Muscle of back (tissue), 11 donors: ENCODE data around the gene MFGE8. TPM values are rescaled to one million over a fixed set of nuclear protein-coding genes. Genes with fewer than 3 reads are reported as not detected.
A peak's percentile ranks its signal among the peaks of the same experiment; 100 is the strongest.
"Not testable (repeated sequence)": the region's sequence is repeated elsewhere in the genome, so short reads cannot be mapped to it uniquely, and the experiment has no call there.

Experiments
- DNase-seq, 3 donors: peaks; one replicate each; pipeline versions ENCODE4 v3.0.0 to v3.0.0-alpha.2; 2013
- polyA plus RNA-seq, 10 donors: library from polyadenylated mRNA; unstranded; fragments of 120-200 nt; gene quantifications; one replicate each; pipeline ENCODE4 v1.2.1, GENCODE V29; 2013; ENCODE audit not compliant: insufficient read length in 10 of 10

Gene MFGE8
- polyA plus RNA-seq, 10 donors = 105 to 177 (median 118) TPM

GRCh38 chr15:88925648-88926047 lies 12.5 kb upstream of the MFGE8 start:
- DNase-seq = not testable (repeated sequence)

- DNase-seq = not testable (repeated sequence)
Observed at GRCh38 chr15:88920892-88921435, 7.8 kb upstream of the MFGE8 start.

GRCh38 chr15:88920186-88920891 lies 7.2 kb upstream of the MFGE8 start:
- no peak for DNase-seq

- DNase-seq = peak in 1 of 3 donors; percentile 93
Observed at GRCh38 chr15:88918738-88919137, 5.6 kb upstream of the MFGE8 start.

- DNase-seq = no peak
Observed at GRCh38 chr15:88917760-88918159, 4.6 kb upstream of the MFGE8 start.

GRCh38 chr15:88915354-88915753 lies 2.2 kb upstream of the MFGE8 start:
- no peak for DNase-seq

GRCh38 chr15:88913850-88914169 lies 631 bp upstream of the MFGE8 start:
- no peak for DNase-seq

- DNase-seq = peak in 2 of 3 donors; percentile 50 to 81
Observed at GRCh38 chr15:88912500-88912921, 668 bp downstream of the MFGE8 start.

DNA sequence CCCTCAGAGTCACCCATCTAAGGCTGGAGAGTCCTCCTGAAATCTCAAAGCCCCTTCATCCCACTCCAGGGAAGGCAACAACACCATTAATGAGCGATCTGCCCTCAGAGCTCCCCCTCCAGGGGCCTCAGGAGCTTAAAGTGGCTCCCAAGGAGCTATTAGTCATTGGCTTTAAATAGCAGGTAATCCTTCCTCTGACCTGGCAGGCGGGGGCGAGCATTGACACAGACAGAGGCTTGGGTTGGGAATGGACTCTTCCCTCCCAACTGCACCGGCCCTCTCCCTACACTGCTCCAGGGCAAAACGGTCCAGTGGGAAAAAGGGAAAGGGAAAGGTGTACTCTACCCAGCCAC lies 1.4 kb downstream of the MFGE8 start:
- DNase-seq = peak in 1 of 3 donors; percentile 42

DNA sequence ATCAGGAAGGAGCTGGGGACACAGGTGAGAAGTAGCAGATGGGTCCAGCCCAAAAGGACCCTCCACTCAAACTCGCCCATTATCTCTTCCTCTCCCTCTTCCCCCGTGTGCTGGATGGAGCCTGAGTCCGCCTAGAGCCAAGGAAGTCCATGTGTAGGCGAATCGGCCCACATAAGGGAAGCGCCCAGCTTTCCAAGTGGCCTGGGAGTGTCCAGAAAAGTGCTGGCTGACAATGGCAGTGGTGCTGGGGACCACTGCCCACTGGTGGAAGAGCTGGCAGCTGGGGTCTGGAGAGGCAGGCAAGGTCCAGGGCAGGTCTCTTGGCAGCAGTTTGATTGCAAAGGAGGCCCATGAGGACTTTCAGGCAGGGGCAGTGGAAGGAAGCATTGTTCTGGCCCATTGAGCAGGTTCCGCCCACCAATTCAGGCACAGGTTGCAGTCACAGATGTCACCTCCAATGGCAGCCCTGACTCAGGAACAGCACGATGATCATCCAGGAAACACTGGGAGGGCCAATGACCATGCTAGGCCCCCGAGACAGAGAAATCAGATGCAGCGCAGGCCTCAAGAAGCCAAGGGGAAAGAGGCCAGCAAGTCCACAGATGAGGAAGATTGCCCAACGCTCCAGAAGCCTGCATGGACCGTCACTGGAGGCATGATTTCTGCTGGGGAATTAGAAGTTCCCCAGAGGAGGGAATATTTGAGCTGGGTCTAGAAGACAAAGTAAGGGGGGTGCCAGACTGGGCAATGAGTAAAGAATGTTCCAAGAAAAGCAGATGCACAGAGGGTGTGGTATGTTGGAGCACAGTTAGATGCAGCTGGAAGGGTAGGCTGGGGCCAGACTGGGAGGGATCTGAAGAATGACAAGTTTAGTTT lies 3.0 kb downstream of the MFGE8 start:
- peak in 1 of 3 donors; percentile 67 for DNase-seq

GRCh38 chr15:88908697-88909621 lies 4.2 kb downstream of the MFGE8 start:
- peak in 1 of 3 donors; percentile 28 for DNase-seq

DNA sequence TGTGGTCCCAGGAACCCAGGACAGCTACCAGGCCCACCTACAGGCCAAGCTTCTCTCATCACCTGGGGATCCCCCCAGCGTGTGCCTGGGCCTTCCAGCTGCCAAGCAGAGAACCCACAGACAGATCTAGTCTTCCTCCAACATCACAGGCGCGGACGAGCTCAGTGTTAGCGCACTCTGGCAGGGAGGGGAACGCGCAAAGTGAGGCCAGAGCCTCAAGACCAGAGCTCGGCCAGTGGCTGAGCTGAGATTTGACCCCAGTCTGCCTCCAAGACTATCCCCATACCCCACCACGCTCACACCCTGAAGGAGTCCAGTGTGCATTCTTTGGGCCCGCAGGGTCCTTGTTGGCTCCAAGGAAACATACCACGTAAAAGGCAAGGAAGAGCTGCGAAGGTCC lies 5.1 kb downstream of the MFGE8 start:
- DNase-seq = no peak

- no peak for DNase-seq
Observed at GRCh38 chr15:88907111-88907510, 6.1 kb downstream of the MFGE8 start.

- DNase-seq = no peak
Observed at GRCh38 chr15:88906551-88906950, 6.6 kb downstream of the MFGE8 start.

- no peak for DNase-seq
Observed at GRCh38 chr15:88906130-88906529, 7.0 kb downstream of the MFGE8 start.

- DNase-seq = no peak
Observed at GRCh38 chr15:88905576-88905975, 7.6 kb downstream of the MFGE8 start.

- DNase-seq = peak; percentile 75 to 92 (median 85)
Observed at GRCh38 chr15:88904624-88905327, 8.4 kb downstream of the MFGE8 start.

- DNase-seq = no peak
Observed at GRCh38 chr15:88904257-88904623, 8.9 kb downstream of the MFGE8 start.

GRCh38 chr15:88902846-88903245 lies 10.3 kb downstream of the MFGE8 start:
- no peak for DNase-seq

DNA sequence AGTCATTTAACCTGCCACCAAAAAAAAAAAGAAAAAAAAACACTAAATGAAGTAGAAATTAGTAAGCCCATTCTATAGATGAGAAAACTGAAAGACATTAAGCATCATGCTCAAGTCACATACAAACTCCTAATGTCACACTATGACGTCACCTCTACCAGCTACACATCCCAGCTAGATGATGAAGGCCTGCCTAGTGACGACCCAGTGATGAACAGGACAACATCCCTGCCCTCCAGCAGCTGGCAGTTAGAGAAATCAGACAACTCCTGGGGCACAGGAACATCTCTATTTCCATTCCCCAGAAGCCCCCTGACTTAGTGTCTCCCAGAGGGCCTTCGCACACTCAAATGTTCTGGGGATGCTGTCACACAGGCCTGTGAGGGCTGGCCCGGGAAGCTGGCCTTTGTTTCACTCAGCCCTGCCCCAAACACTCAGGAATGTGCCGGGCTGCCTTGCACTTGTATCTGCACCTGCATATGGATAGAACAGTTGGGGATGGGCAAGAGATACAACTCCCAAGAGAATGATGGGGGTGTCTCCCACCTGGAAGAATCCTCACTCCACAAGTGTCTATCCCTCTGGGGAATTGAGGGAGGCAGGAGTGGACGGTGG lies 10.9 kb downstream of the MFGE8 start:
- DNase-seq = no peak
